ENCODE measurements around the gene NOL6.

NOL6 gene

DNA sequence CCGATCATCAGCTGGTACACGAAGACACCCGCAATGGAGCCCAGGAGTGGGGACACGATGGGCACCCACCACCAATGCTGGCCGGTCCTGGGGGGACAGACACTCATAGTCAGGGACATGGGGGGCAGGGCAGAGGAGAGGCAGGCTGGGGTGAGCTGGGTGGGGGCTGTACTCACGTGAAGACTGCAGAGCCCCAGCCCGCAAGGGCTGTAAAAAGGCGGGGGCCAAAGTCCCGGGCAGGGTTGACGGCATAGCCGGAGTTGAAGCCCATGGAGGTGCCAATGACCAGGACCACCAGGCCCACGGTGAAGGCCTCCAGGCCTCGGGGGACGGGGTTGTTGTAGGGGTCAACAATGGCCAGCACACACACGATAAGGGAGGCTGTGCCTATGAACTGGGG is 31.6 kb downstream of the NOL6 start:
- in situ Hi-C loops (cut with MboI; ENCODE audit: low sequenced_read_pairs, unreplicated experiment) = no loop called here
- TF ChIP-seq, protein P1, sequence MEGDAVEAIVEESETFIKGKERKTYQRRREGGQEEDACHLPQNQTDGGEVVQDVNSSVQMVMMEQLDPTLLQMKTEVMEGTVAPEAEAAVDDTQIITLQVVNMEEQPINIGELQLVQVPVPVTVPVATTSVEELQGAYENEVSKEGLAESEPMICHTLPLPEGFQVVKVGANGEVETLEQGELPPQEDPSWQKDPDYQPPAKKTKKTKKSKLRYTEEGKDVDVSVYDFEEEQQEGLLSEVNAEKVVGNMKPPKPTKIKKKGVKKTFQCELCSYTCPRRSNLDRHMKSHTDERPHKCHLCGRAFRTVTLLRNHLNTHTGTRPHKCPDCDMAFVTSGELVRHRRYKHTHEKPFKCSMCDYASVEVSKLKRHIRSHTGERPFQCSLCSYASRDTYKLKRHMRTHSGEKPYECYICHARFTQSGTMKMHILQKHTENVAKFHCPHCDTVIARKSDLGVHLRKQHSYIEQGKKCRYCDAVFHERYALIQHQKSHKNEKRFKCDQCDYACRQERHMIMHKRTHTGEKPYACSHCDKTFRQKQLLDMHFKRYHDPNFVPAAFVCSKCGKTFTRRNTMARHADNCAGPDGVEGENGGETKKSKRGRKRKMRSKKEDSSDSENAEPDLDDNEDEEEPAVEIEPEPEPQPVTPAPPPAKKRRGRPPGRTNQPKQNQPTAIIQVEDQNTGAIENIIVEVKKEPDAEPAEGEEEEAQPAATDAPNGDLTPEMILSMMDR (IDR thresholded peaks at IDR 0.05; ENCODE audit: borderline replicate concordance, control extremely low read depth, extremely low read depth, insufficient read depth, missing control alignments) = no peak

DNA sequence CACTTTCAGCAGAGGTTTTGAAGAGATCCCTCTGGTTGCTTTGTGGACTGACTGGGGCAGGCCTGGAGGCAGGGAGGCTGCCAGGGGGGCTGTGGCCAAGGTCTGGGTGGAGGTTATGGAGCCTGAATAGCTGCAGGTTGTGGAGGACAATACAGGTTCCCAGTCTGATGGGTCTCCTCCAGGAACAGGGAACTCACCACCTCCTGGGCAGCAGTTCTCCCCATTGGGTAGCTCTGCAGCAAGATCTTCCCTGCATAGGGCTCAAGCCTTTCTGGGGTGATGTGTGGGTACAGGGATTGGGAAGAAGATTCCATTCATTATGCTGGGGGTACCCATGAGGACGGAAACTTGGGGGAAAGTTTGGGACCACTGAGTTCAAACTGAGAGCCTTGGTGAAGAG is 33.1 kb downstream of the NOL6 start:
- in situ Hi-C loops (cut with MboI; ENCODE audit: low sequenced_read_pairs, unreplicated experiment) = no loop called here

More for the DNA sequence above, 31.6 kb downstream of the NOL6 start:
- no peak for DNase-seq (ENCODE audit: low spot score)

DNA sequence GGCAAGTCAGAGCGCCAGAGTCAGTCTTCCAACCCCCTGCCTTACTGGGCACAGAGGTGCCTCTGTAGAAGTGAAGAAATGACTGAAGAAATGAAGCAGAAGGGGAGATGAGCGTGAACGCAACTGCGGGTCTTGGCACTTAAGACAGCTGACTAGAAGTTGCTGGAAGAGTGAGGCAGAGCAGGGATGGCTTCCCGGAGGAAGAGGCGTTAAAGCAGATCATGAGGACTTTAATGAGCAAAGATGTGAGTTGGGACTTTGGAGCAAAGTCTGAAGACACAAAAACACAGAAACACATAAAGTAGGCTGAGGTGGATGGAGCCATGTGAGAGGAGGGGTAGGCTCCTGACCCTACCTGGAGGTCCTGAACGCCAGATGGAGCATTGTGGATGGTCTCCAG is 33.5 kb downstream of the NOL6 start:
- in situ Hi-C loops (cut with MboI; ENCODE audit: low sequenced_read_pairs, unreplicated experiment) = no loop called here
- TF ChIP-seq, protein P1 (IDR thresholded peaks at IDR 0.05; ENCODE audit: borderline replicate concordance, control extremely low read depth, extremely low read depth, insufficient read depth, missing control alignments) = no peak
- no peak for DNase-seq (ENCODE audit: low spot score)

More for the DNA sequence above, 33.1 kb downstream of the NOL6 start:
- DNase-seq (ENCODE audit: low spot score) = no peak
- TF ChIP-seq, protein P1 (IDR thresholded peaks at IDR 0.05; ENCODE audit: borderline replicate concordance, control extremely low read depth, extremely low read depth, insufficient read depth, missing control alignments) = no peak

DNA sequence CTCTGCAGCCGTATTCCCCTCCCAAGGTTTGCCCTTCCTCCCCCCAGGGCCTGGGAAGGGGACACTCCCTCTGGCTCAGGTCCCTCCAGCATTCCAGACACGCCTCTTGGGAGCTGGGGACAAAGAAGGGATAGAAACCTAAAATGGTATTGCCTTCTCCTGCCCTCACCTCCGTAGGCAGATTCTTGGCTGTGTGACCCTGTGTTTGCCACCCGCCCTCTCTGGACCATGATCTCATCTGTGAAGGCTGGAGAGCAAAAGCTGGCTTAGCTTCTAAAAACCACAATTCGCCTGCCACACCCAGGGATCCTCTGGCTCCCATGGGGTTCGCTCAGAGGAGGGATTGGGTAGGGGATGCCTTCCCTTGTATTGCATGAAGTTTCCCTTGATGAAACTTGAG is 34.0 kb downstream of the NOL6 start:
- TF ChIP-seq, protein P1 (IDR thresholded peaks at IDR 0.05; ENCODE audit: borderline replicate concordance, control extremely low read depth, extremely low read depth, insufficient read depth, missing control alignments) = no peak
- in situ Hi-C loops (cut with MboI; ENCODE audit: low sequenced_read_pairs, unreplicated experiment) = no loop called here
- no peak for DNase-seq (ENCODE audit: low spot score)

DNA sequence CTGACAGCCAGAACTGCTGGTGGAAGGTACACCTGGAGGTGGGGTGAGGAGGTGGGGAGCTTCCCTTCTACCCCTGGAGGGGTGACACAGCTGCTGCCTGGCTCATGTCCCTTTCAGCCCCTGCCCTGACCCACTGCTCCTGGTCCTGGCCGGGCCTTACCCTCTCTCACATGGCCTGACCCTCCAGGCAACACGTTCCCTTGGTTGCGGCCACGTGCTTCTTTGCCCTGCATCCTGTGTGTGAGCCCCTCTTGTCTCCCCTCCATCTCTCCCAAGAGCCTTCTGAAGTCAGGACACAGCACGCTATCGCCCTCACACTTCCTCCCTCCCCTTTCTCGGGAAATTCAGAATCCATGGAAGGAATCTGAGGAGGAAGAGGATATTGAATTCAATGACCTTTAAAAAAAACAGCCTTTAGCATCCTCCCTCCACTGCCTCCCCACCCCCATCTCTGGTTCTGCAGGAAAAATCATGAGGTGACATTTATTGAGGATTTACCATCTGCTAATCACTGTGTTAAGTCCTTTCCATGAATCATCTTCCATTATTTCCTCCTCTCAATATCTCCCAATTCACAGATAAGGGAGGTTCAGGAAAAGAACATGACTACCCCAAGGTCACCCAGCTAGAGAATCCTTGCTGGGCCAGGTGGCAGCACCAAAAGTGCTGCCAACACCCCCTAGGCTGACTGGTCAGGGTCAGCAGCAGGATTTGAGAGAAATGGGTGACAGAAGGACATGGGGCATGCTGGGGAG is 34.6 kb downstream of the NOL6 start:
- TF ChIP-seq, protein P1 (IDR thresholded peaks at IDR 0.05; ENCODE audit: borderline replicate concordance, control extremely low read depth, extremely low read depth, insufficient read depth, missing control alignments) = no peak
- DNase-seq (ENCODE audit: low spot score) = no peak
- in situ Hi-C loops (cut with MboI; ENCODE audit: low sequenced_read_pairs, unreplicated experiment) = no loop called here

DNA sequence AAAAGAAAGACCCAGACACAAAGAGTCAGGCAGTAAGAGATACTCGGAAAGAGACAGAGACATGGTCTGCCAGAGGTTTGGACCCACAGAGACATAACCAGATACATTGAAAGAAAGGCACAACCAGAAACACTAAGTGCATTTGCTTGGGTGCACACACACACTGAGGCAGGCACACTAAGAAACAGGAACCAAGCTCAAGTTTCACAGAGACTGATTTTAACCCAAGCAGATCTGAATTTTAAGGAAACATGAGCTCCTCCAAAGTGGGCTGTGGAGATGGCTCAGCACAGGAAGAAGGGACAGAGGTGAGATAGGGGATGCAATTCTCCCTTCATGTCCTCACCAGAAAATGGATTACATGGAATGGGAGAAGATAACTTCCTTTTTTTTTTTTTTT is 35.8 kb downstream of the NOL6 start:
- in situ Hi-C loops (cut with MboI; ENCODE audit: low sequenced_read_pairs, unreplicated experiment) = no loop called here
- DNase-seq (ENCODE audit: low spot score) = no peak
- TF ChIP-seq, protein P1 (IDR thresholded peaks at IDR 0.05; ENCODE audit: borderline replicate concordance, control extremely low read depth, extremely low read depth, insufficient read depth, missing control alignments) = no peak
